A204.1 (cell line): ENCODE results near the gene MACROD2.

Source experiments
- FAIRE-seq: peaks from 2 replicates; lab custom pipeline; 2012; peaks lifted over from hg19 to GRCh38; lab: Jason Lieb, UNC

MACROD2 gene

GRCh38 chr20:15061061-15061430 is 1065.7 kb downstream of the MACROD2 start:
- no peak for FAIRE-seq

DNA sequence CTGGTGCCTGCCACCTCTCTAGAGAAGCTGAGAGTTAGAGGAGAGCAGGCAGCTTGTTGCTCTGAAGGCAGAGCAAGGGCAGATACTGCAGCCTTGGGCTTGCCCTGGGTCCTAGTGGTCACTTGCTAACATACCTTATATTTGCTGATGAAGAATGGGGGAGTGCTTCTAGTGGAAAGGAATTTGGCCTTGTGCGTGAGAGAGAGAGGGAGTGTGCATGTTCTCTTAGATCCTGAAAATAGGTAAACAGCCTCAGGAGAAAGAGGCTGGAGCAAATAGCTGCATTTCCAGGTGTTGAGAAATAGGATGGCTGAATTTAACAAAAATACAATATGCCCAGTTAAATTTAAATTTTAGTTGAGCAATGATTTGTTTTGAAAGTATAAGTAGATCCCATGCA is 1066.6 kb downstream of the MACROD2 start:
- FAIRE-seq = no peak

GRCh38 chr20:15063081-15063480 is 1067.8 kb downstream of the MACROD2 start:
- FAIRE-seq = no peak

- FAIRE-seq = no peak
Observed at GRCh38 chr20:15064741-15065140, 1069.4 kb downstream of the MACROD2 start.

DNA sequence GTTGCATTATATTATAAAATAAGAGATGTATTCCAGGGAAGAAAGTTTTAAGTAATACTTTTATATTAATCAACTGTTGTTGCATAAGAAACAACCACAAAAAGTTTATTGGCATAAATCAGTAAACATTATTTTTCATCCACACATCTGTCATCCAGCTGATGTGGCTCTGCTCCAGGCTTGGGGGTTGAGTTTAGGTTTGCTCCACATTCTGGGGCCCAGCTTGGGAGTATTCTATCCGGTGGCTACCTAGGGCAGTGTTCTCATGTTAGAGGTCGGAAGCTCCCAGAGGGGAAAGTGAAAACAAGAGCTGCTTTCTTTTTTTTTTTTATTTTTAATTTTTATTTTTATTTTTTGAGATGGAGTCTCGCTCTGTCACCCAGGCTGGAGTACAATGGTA is 1070.5 kb downstream of the MACROD2 start:
- no peak for FAIRE-seq

DNA sequence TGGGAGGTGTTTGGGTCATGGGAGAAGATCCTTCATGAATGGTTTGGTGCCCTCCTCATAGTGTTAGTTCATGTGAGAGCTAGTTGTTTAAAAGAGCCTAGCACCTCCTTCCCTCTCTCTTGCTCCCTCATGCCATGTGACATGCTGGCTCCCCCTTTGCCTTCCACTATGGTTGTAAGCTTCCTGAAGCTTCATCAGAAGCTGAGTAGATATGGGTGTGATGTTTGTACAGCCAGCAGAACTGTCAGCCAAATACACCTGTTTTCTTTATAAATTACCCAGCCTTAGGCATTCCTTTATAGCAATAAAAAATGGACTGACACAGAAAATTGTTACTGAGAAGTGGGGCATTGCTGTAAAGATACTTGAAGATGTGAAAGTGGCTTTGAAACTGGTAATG is 1073.2 kb downstream of the MACROD2 start:
- FAIRE-seq = no peak

GRCh38 chr20:15069355-15069754 is 1074.0 kb downstream of the MACROD2 start:
- FAIRE-seq = no peak

GRCh38 chr20:15071085-15071808 is 1075.9 kb downstream of the MACROD2 start:
- FAIRE-seq = no peak

DNA sequence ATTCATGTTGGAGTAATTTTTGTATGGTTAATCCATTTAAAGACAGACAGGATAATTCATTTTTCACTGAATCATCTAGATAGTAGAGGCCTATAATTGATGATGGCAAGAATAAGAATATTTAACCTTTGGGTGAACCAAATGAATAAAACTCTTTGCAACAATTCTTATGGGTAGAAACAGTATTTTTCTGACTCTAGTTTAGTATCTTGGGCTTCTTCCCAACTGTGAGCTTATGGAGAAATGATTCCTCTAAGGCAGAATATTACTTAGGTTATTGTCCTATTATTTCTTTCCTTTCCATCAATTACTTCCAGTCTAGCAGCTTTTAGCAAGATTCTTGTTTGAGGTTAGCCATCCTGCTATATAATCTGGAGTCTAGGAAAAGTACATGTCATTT is 1077.0 kb downstream of the MACROD2 start:
- FAIRE-seq = no peak

DNA sequence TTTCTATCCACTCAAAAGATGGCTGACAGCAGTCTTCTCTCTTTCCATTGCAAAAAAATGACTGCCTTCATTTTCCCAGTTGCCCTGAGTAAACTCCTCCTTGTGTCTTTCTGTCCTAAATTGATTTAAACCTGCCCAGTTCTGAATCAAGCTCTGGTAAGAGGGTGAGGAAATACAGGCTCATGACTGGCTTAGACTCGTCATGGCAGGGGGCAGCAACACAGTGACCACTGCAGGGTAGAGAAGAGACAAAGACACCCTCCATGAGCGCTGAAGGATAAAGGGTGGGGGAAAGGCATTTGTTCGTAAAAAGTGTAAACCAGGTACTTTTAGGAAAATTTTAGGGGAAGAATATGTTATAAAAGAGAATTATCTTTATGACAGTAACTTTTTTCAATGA is 1080.3 kb downstream of the MACROD2 start:
- FAIRE-seq = no peak

DNA sequence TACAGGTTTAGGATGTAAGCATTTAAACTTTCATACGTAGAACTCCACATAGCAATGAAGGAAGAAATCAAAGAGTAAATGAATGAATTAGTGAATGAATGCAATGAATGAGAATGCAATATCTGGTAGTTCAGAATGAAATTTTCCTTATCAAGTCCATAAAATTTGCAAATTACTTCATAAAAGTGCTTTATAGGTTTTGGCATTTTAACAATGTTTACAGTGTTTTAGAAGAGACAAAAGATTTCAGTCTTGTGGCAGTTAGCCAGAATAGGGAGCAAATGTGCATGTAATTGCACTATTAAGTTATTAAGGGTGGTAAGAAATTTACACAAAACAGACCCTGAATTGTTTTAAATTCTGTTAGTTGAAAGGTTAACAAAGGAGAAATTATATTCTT is 1081.5 kb downstream of the MACROD2 start:
- no peak for FAIRE-seq

DNA sequence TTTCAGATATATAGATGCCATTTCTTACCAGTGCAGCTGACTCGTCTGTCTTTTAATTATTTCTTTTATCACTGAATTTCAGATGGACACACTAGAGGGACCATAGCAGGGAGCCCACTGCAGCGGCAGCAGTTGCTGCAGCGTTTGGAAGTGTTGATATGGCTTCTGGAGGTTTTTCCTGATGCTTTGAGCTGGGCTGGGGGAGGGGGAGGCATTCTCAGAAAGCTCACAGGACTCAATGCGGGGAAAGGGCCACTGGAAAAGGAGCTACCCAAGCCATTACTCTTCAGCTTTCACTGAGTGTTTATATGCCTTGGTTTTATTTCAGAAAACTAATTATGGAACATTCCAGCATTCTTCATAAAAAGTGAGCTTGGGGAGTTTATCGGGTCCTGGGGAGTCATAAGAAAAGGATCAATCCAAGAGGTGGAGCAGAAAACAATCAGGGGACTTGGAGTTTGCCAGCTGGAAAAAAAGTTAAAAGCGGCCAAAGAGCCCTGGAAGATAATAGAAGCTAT is 1082.5 kb downstream of the MACROD2 start:
- no peak for FAIRE-seq

- FAIRE-seq = no peak
Observed at GRCh38 chr20:15079594-15080340, 1084.5 kb downstream of the MACROD2 start.

DNA sequence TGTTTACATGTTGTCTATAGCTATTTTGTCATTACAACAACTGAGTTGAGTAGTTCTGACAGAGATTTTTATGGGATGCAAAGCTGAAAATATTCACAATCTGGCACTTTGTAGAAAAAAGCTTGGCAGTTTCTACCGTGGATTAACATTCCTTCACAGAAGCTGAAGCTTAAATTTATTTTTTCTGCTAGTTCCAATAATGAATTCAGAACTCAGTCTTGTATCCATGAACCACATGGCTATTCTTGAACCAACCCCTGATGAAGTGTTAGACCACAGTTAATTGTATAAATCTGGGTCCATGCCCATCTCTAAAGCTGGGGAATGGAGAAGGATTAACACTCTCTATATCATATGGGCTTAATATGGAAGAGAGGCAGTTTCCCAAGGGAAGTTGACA is 1085.9 kb downstream of the MACROD2 start:
- no peak for FAIRE-seq

- FAIRE-seq = no peak
Observed at GRCh38 chr20:15091421-15092037, 1096.2 kb downstream of the MACROD2 start.

- no peak for FAIRE-seq
Observed at GRCh38 chr20:15098351-15098750, 1103.0 kb downstream of the MACROD2 start.

- FAIRE-seq = no peak
Observed at GRCh38 chr20:15099130-15099529, 1103.8 kb downstream of the MACROD2 start.

GRCh38 chr20:15100506-15101160 is 1105.3 kb downstream of the MACROD2 start:
- FAIRE-seq = no peak

DNA sequence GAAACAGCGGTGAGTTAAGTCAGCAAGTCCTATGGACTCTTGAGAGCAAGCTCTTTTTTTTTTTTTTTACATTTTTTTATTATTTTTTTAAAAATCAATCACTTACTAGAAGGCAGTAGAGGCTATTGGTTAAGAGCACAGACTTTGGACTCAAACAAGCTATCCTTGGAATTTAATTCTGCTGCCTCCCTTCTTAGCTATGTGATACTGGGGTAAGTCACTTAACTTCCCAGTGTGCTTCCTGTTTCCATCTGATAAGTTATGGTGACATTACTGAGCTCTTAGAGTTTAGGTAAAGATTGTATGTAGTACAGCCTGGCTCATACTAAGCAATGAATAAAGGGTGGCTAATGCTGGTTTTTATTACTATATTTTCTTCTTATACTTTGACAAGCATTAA is 1112.6 kb downstream of the MACROD2 start:
- FAIRE-seq = no peak

DNA sequence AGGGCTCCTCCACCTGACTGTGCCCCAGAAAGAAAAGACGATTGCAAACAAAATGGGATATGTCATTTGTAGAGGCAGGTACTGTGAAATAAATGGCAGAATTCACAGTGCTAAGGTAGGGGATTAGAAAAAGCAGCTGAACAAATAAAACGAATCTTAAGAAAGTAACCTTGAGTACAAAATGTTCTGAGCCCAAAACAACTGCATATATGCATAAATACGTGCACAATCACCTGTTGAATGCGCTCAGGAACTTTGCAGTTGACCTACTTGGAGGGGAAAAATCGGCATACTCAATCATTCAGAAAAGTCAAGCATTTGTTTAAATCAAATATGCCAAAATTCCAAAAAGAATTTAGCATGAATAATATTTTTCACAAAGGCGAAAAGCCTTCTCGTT is 1114.2 kb downstream of the MACROD2 start:
- no peak for FAIRE-seq

DNA sequence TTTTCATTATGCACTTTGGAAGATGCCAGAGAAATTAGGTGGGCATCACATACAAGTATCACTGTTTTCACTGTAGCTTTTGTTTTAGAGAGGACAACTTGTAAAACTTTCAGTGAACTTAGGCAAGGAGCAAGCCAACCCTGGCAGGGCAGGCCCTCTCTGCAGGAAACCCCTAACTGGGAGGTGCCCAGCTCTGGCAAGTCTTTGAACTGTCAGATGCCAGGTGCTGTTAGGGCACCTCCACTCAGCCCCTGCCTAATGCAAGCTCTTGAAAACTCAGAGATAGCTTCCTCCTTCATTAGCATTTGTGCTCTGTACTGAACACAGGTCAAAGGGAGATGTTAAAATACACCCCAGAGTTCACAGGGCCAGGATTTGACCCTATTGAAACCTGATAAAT is 1116.3 kb downstream of the MACROD2 start:
- FAIRE-seq = no peak

GRCh38 chr20:15113144-15113773 is 1117.9 kb downstream of the MACROD2 start:
- no peak for FAIRE-seq
